Effector CD8-positive, alpha-beta T cell (primary cell): ENCODE data around the gene FBXO24.
"Not testable (repeated sequence)": the region's sequence is repeated elsewhere in the genome, so short reads cannot be mapped to it uniquely, and the experiment has no call there.

Experiments used
- DNase-seq: peaks from one replicate; lab custom pipeline; 2025; lab: John Stamatoyannopoulos, UW
- total RNA-seq, 4 experiments: gene quantifications; one replicate each; lab custom pipeline; 2026; lab: John Stamatoyannopoulos, UW

Gene FBXO24, protein sequence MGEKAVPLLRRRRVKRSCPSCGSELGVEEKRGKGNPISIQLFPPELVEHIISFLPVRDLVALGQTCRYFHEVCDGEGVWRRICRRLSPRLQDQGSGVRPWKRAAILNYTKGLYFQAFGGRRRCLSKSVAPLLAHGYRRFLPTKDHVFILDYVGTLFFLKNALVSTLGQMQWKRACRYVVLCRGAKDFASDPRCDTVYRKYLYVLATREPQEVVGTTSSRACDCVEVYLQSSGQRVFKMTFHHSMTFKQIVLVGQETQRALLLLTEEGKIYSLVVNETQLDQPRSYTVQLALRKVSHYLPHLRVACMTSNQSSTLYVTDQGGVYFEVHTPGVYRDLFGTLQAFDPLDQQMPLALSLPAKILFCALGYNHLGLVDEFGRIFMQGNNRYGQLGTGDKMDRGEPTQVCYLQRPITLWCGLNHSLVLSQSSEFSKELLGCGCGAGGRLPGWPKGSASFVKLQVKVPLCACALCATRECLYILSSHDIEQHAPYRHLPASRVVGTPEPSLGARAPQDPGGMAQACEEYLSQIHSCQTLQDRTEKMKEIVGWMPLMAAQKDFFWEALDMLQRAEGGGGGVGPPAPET
- total RNA-seq = 0.24 to 1.5 (median 0.70) reads per million in 4 experiments

DNA sequence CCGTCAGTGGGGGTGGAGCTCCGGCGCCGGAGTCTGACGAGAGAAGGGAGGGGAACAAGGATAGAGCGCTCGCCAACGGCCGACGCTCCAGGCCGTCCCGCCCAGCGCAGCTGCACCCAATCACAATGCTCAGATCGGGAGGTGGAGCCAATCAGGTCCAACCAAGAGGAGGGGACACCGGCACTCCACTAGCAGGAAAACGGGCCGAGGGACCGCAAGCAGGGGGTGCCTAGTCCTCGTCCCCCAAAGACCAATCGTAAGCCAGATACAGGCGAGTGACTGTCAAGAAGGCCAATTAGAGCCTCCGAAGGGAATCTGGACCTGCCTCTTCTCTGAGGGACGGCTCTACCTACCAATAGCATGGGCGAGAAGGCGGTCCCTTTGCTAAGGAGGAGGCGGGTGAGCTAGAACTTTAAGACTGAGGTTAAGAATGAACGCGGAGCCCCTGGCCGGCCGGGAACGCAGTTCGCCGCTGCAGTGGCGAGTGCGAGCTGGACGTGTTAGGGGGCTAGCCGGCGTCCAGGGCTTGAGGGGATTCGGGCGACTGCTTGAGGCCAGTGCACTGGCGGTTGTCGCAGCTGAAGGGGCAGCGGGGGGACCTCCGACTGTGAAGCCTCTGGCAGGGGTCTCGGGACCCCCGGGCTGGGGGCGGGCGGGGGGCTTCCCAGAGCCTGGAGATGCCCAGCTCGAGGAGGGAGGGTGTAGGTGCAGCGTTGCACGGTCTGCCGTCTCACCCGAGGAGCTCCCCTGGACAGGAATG lies at the start of gene FBXO24:
Gene FBXO24, plus strand, starts transcription at position 63 of the 760 bp plus-strand sequence. Its CDS starts 298 bp downstream, at position 361.
- peak; percentile 100 for DNase-seq

DNA sequence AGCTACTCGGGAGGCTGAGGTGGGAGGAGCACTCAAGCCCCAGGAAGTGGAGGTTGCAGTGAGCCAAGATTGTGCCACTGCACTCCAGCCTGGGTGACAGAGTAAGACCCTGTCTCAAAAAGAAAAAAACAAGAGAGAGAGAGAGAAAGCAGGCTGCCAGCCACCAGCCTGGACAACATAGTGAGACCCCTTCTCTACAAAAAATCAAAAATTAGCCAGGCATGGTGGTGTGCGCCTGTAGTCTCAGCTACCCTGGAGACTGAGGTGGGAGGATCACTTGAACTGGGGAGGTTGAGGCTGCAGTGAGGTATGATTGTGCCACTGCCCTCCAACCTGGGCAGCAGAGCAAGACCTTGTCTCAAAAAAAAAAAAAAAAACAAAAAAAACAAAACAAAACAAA lies 49.4 kb upstream of the FBXO24 start:
- DNase-seq = not testable (repeated sequence)

DNA sequence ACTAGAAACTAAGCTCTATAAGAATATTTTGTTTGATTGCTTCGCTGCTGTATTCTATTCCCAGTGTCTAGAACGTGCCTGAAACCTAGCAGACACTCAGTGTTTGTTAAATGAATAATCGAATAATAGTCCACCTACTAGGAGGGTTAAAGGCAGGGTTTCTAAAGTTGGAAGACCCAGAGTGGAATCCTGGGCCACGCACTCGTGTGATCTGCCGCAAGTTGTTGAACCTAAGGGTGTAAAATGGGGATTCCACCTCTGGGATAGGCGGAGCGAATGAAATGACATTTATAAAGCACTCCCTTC lies 47.8 kb upstream of the FBXO24 start:
- no peak for DNase-seq

DNA sequence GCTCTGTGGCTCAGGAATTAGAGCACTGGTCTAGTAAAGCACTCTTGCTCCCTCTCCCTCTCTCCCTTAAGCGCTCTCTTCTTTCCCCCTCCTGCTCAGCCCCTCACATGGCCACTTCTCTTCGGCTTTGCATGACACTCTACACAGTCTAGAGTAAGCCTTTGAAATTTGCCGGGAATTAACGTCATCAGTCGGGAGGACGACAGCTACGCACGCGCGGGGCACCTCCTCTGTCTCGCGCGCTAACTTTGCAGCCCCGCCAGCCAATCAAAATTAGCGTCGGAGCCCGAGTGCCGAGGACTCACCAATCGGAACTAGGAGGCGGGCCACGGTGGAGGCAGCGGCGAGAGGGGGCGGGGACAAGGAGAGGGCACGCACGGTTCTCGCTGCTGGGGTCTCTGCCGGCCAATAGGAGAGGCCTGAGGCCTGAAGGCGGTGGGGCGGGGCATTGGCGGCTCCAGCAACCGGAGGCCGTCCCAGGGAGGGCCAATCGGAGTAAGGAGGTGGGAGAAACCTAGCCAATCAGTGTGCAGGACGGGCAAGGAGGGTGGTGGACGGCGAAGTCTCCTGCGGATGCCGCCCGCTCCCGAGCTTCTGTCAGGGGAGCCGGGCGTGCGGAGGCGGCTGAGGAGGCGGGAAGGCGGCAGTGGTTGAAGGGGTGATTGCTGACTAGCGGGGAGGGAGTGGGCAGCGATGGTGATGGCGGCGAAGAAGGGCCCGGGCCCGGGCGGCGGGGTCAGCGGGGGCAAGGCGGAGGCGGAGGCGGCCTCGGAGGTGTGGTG lies 47.3 kb upstream of the FBXO24 start, which contains the start of gene AGFG2:
Gene AGFG2, plus strand, starts transcription at position 550 of the 782 bp plus-strand sequence. Its CDS starts 144 bp downstream, at position 694.
- DNase-seq = peak; percentile 99

DNA sequence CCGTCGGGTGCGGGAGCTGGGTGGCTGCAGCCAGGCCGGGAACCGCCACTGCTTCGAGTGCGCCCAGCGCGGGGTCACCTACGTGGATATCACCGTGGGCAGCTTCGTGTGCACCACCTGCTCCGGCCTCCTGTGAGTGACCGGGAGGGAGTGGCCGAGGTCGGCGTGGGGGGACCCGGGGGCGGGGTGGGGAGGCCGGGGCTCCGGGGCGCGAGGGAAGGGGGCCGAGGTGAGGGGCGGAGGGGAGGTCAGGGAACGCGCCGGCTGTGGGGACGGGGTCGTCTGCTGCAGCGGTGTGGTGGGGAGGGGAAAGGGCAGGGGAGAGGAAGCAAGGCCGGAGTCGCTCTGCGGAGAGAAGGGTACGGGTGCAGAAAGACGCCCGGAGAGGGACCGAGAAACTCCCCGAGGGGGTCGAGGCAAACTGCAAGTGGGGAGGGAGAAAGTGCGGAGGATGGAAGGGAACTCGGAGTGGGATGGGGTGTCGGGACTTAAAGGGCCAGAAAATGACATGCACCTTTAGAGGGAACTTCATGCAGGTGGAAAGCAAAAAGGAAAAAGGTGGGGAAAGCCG lies 46.6 kb upstream of the FBXO24 start:
- DNase-seq = no peak

DNA sequence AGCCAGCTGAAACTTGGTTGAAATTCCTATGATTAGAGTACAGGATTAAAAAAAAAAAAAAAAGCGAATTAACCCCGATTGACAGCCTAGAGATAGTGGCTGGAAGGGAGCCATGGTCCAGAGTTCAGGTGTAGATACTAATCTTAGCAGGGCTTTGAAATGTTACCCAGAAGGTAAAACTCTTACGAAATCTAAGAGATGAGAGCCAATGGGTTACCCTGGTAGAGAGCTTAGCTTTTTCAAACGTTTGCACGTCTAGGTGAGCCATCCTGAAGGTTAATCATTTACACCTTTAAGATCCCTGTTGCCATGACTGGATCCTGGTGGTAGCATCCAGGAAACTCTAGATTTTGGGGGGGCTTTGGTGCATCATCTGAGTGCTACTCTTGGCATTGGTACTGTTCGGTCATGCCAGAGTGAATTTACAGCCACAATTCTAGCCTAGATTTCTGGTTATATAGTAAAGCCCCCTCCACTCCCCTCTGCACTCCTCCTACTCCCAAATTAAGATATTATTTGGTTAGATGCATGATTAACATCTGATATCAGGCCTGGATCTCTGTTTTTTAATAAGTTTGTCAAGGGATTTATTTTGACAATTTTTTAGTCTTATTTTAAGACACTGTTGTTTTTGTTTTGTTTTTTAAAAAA lies 45.9 kb upstream of the FBXO24 start:
- DNase-seq = no peak

DNA sequence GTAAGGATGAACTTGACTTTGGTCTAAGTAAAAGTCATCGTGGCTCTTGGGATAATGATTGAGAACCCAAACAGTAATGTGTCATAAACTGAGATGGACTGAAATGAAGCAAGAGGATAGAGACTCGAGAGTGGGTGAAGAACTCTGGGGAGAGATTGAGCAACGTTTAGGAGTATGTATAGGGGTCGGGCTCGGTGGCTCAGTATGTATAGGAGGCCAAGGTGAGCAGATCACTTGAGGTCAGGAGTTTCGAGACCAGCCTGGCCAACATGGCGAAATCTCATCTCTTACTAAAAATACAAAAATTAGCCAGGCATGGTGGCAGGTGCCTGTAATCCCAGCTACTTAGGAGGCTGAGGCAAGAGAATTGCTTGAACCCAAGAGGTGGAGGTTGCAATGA lies 44.8 kb upstream of the FBXO24 start:
- DNase-seq = not testable (repeated sequence)

DNA sequence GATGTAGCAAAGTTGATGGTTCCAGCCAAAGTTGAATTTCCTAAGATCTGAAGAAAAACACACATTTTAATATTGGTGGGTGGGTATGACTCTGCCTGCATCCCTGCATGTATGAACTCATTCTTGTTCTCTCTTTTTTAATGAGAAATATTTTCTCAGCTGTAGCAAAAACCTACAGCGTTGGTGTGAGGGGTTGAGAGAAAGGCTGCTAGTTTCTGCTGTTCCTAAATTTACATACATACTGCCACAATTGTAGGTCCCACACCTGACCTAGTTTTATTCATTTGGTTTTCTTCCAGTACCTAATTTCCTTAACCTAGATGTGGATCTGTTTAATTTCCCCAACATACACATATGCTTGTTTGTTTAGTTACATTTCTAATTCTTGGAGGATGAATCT lies 42.5 kb upstream of the FBXO24 start:
- no peak for DNase-seq

DNA sequence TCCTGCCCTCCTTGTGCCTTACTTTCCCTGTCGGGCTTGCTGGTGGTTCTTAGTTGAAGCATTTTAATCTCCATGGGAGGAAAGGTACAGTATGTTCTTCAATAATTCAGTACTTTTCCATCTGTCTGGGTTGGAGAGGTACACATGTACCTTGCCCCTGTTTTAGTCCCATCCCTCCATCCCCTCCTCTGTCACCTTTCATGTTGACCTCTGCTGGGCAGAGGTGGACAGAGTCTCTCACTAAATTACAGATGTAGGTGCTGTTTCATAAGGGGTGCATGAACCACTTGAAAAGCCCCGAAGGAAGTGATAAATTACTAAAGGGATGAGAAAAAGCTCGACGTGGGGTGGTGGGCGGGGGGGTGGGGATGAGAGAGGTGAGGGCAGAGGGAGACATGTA lies 41.7 kb upstream of the FBXO24 start:
- DNase-seq = no peak

DNA sequence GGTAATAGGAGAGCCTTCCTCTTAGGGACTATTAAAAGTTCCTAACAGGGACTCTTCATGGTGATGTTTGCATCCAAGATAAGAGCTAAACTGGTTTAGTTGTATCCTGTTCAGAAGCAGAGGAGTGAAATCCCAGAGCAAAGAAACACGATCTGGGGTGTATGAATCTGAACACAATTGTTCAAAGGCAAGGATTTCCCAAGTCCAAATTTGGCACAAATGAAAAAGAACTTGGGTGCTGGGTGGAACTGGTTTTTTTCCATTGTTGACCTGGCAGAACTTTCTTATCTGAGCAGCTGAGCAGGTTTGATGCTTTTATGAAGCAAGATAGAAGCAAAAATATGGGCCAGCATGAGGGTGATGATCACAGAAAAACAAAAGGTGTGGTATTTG lies 41.2 kb upstream of the FBXO24 start:
- no peak for DNase-seq

DNA sequence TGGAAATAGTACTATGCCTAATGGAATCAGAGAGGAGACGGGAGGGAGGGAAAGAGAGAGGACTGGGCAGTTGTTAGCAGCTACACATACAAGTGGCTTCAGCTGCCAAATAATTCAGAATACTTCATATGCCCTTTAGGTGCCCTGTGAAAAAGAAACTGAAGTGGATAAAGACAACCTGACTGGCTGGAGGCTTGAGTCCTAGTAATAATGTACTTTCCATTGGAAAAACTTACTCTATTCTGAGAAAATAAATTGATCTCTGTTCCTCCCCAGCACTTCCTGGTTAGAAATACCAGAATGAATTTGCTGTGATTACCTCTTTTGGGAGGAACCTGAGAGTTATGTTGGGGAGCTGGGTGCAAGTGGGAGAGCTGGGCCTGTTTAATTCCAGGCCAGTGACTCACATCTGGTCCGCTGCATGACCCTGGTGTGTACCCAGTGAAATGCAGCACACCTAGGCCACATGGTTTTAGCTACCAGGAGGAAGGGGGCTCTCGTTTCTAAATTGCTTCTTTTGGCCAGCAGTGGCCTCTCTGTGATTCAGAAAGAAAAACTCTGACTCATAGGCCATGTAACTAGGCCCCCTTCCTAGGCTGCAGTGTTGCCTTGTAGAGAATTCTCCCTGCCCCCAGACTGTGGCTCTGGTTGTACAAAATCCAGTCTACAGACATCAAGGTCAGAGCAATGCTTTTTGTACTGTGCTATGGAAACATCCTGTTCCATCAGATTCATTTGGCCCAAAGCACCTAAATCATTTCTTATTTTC lies 40.6 kb upstream of the FBXO24 start:
- DNase-seq = no peak

DNA sequence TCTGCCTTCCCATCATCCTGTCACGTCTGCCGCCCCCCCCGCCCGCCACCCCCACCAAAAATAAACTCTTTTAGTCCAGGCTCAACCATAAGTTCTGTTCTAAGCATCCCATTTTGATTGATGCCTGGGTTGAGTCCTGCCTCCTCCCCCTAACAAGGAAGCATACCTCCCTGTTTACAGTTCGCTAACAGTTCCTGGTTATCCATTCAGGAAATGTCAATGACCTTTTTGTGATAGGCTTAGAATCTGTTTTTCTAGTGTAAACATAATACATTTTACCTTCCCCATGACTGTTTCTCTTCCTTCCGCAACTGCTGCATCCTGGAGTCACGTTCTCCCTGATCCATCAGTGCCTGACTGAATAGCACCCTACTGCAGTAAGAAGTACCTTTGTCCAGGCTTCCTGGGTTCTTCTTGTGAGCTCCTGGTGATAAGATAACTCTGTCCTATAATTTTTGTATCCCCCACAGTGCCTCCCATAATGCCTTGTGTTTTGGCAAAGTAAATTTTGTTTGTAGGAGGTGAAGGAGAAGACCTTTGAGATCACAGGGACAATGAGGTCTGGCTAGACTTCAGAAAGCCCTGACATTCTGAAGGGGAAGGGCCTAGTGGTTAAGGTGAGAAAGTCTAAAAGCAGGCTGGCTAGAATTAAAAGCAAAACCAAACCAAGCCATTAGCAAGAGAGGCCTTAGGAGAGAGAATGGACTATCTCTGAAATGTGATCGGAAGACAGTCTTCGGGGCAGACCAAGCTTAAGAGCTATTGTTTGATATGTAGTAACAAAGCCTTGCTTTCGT lies 39.8 kb upstream of the FBXO24 start:
- no peak for DNase-seq

DNA sequence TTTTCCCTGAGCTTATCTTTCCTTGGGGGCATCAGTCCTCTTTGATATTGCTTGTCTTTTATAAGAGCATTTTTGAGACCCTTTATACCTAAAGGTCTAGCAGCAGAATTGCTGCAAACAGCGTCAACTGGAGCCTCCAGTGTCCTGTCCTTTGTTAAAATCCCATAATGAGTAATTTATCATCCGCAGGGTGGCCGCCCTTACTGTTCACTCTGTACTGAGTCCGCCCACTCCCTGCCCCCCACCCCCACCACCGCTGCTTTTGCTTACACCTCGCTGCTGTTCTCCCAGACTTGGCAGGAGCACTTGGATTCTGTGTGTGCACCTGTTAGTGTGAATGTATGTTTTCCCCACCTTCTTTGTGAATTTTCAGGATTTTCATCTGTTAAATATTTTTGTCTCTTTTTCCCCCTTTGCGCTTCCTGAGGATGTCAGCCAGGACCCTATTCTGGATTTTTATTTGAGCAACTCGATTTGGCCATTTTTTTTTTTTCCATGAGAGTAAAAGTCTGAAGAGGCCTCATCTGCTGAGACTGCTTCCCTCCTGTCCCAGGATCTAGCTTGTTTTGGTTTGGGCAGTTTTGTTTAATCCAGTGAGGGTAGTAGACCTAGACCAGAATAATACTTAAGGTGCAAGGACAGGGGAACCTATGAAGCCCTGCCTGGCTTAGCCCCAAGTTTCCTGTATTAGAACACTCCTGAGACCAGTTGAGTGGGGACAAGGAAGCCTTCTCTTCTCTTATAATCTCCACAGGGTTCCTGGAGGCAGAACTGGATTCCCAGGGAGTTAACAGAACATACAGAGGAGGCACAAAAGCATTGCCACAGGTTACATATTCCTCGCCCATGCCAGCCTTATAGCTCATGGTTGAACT lies 39.0 kb upstream of the FBXO24 start:
- DNase-seq = no peak

DNA sequence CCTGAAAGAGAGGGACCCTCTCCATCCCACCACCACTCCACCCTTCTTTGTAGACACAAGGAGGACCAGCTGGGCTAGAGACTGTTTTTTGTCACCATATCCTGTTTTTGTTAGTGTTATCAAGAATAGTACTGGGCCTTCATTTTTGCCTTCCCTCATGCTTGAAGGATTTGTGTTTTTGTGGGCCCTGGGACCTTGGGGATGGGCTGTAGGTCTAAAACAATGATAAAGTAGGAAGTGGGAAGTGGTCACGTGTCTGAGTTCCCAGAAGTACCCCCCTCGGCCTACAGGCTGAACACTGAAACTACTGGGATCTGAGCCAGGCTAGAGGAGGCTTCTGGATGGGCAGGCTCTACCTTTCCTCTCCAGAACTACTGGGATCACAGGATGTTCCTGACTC lies 38.3 kb upstream of the FBXO24 start:
- no peak for DNase-seq

DNA sequence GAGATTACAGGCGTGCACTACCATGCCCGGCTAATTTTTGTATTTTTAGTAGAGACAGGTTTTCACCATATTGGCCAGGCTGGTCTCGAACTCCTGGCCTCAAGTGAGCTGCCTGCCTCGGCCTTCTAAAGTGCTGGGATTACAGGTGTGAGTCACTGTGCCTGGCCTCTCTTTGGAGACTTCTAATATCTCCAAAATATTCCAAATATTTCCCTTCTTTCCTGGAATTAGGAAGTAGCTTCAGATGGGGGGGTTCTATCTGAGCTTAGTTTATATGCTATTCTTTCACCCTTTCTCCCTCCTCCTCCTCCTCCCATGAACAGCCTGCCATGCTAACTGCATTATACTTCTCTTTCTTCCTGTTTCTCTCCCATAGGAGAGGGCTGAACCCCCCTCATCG lies 37.7 kb upstream of the FBXO24 start:
- not testable (repeated sequence) for DNase-seq

DNA sequence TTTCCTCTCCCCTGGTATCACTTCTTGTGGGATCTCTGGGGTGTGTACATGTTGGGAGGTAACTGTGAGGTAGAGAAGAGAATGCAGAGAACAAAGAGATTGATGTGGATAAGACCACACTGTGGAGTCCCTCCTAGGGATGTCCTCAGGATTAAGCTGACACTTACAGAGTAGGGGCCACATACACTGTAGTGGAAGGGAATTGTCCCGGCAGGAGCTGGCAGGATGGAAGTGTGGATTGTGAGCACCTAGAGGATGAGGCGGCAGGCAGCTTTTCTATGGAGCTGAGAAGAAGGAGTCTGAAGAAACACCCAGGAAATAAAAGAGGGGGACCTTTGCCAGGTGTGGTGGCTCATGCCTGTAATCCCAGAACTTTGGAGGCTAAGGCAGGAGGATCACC lies 33.6 kb upstream of the FBXO24 start:
- no peak for DNase-seq

DNA sequence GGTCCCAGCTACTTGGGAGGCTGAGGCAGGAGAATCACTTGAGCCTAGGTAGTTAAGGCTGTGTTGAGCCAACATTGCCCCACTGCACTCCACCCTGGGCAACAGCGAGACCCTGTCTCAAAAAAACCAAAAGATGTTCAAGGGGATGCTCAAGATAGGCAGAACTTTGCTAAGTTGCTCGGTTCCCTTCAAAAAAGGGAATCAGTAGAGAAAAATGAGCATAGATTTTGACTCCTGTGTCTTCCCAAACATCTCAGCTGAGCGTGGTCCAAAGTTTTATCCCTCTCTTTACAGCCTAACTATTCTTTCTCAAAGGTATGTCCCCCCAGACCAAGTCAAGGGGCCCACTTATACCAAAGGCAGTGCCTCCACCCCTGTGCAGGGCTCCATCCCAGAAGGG lies 33.1 kb upstream of the FBXO24 start:
- no peak for DNase-seq

DNA sequence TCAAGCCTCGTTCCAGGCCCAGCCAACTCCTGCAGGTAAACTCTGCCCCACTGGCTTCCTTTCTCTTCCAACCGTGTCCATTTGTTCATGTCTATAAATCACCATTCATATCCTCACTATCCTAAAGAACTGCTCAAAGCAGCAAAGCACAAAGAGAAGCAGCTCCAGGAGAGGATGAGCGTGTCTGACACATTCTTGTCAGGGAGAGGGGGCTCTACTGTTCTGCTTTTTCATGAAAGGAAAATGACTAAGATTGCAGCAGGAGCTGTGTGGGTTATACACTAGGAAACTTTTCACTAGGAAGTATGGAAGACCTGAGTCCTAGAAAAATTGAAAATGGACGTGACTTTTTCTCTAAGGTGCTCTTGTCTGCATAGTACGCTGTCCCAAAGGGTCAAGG lies 30.4 kb upstream of the FBXO24 start:
- no peak for DNase-seq

DNA sequence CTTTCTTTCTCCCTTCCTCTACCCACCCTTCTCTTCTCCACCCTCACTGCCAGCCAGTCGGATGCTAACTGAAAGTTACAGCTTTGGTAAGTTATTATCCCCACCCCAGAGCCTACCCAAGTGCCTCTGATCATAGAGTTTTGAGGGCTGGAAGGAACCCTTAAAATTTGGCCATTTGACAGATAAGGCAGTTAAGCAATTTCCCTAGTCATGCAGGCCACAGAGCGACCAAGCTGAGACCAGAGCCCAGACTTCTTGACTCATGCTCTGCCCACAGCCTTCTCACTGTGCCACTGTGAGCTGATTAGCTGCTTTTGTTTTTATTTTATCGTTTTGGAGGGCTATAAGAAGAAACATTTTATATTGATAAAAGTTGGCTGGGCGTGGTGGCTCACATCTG lies 29.6 kb upstream of the FBXO24 start:
- DNase-seq = no peak
